ENCODE measurements around the gene CDHR4.

CDHR4 gene

GRCh38 chr3:49792371-49793150, 7.1 kb downstream of the CDHR4 start:
- TF ChIP-seq GATA2 (IDR thresholded peaks at IDR 0.05; ENCODE audit: low read depth, low read length) = no peak
- no peak for TF ChIP-seq GATA3 (IDR thresholded peaks at IDR 0.05; ENCODE audit: low read depth, low read length)

DNA sequence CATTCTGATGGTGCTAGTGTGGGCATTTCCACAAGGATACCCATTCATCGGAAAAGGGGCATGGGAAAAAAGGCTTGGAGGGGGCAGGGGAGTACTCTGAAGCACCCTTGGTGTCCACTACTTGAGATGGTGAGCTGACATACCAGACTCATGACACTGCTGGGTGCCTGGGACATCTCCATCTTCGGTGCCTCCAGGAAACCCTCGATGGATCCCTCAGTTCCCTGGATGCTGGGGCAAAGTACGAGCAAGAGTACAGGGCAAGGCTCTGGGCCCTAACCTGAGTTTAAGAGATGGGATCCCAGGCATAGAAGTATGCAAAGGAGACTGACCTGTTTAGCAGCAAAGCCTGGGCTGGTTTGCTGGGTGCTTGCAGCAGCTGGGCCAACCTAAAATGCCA, 8.1 kb downstream of the CDHR4 start:
- TF ChIP-seq GATA2 (IDR thresholded peaks at IDR 0.05; ENCODE audit: low read depth, low read length) (no peak), GATA3 (IDR thresholded peaks at IDR 0.05; ENCODE audit: low read depth, low read length) (no peak)

- TF ChIP-seq GATA2 (IDR thresholded peaks at IDR 0.05; ENCODE audit: low read depth, low read length) (no peak), GATA3 (IDR thresholded peaks at IDR 0.05; ENCODE audit: low read depth, low read length) (no peak)
Observed at GRCh38 chr3:49790626-49791411, 8.9 kb downstream of the CDHR4 start.

DNA sequence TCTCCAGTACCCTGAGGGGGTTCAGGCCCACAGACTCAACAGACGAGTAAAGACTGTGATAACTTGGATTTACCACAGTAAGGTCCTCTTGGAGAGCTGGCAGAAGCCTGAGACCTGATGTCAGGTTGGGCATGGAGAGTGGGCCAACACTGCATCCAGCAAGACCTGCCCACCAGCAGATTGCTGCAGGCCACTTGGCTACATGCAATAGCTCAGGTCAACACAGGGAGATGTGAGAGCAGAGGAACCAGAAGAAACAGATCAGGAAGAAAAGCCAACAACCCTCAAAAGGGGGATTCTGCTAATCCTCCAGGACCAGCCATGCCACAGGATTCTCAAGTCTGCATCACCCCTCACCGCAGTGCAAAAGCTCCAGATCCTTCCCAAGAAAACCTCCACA, 11.6 kb downstream of the CDHR4 start:
- TF ChIP-seq GATA3 (IDR thresholded peaks at IDR 0.05; ENCODE audit: low read depth, low read length) = no peak
- no peak for TF ChIP-seq GATA2 (IDR thresholded peaks at IDR 0.05; ENCODE audit: low read depth, low read length)

GRCh38 chr3:49787536-49787935, 12.1 kb downstream of the CDHR4 start:
- TF ChIP-seq GATA3 (IDR thresholded peaks at IDR 0.05; ENCODE audit: low read depth, low read length) = no peak
- no peak for TF ChIP-seq GATA2 (IDR thresholded peaks at IDR 0.05; ENCODE audit: low read depth, low read length)

DNA sequence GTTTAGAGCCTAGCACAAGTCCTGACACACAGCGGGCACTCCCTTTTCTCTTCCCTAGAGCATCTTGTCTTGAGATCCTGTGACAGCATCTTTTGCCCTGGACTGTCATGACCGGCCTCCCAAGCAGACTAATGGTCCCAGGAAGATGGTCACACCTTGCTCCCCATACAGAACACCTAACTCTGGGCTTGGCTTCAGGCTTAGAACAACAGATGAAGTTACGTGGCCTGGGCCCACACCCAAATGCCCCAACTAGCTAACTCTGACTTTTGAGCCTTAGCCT, 12.6 kb downstream of the CDHR4 start:
- no peak for TF ChIP-seq GATA2 (IDR thresholded peaks at IDR 0.05; ENCODE audit: low read depth, low read length)
- no peak for TF ChIP-seq GATA3 (IDR thresholded peaks at IDR 0.05; ENCODE audit: low read depth, low read length)

DNA sequence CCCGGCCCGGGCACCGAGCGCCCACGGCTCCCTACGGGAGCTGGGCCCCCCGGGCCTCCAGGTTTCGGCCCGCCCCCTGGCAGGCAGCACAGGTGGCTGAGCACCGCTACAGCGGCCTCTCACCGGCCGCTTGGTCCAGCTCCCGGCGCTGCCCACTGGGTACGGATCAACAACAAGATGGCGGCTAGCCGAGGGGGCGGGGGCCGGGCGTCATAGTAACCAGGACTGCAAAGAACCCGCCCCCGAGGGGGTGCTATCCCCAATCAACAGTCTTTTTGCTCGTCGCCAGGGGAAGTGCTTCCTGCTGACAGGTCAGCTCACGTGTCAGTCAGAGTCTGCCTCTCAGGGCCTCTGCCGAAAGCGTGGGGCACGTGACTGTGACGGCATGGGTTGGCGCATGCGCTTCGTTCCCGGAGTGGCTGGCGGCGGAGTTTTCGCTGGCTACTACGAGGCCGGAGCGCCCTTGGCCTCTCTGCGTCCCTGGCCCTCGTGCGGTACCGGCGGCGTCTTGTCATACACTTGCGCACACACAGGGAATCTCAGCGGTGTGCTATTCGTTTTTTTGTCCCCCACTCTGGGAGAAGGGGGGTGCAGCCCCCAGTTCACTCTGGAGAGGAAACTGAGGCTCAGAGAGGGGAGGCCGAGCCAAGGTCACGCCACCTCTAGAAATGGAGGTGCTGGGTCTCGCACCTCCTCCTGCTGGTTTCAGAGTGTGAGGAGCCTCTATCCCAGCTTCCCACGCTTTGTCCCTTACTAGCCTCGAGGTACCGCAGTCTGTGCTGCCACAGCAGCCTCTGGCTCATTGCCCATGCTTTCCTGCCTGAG, 13.1 kb downstream of the CDHR4 start, which contains the start of gene IP6K1:
Gene IP6K1, minus strand, starts transcription at position 186 of the 825 bp plus-strand sequence. CDS start 38,502 bp downstream, outside the sequence.
- no peak; the same call in 1 of the 2 replicates for TF ChIP-seq GATA2 (IDR thresholded peaks at IDR 0.05; ENCODE audit: low read depth, low read length)
- no peak for TF ChIP-seq GATA3 (IDR thresholded peaks at IDR 0.05; ENCODE audit: low read depth, low read length)

- TF ChIP-seq GATA2 (IDR thresholded peaks at IDR 0.05; ENCODE audit: low read depth, low read length) = no peak
- TF ChIP-seq GATA3 (IDR thresholded peaks at IDR 0.05; ENCODE audit: low read depth, low read length) = no peak
Observed at GRCh38 chr3:49785565-49786356, 13.9 kb downstream of the CDHR4 start.

- TF ChIP-seq GATA3 (IDR thresholded peaks at IDR 0.05; ENCODE audit: low read depth, low read length) (no peak), GATA2 (IDR thresholded peaks at IDR 0.05; ENCODE audit: low read depth, low read length) (no peak)
Observed at GRCh38 chr3:49781415-49782199, 18.1 kb downstream of the CDHR4 start.

DNA sequence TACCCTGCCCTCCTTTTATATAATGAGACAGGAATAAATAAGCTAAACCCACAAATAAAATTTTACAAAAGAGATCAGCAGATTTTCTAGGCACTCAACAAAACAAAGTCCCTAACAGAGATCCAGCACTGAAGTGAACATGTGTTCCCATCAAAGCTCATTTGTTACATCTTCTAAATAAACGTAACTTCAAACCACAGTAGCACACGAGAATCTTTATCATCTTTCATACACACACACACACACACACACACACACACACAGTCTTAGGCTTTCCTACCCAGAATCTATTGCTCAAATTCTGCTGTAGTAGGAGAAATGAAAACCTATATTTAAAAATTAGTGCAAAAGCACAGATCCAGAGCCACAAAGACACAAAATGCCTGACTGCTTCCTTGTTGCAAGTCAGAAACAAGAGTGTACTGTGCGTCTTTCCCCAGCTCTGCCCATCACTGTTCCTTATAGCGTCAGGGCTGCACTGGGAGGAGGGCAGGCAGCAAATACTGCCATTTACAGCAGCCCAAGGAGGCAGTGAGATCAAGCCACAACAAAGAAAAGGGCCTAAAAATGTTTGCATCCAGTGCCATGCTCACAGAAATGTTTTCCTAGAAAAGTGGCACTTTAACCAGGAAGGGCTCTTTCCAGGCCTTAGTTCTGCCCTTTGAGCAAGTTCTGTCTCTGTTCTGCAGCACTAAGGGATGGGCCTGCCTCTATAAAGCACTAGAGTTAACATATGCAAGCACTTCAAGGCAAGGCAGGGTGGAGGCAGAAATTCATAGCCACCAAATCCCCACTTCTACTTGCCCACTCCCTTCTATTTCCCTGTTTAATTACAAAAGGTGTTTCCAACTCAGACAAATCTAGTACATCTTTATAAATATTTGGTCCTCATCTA, 19.3 kb downstream of the CDHR4 start:
- TF ChIP-seq GATA3 (IDR thresholded peaks at IDR 0.05; ENCODE audit: low read depth, low read length) (no peak), GATA2 (IDR thresholded peaks at IDR 0.05; ENCODE audit: low read depth, low read length) (no peak)

- no peak for TF ChIP-seq GATA2 (IDR thresholded peaks at IDR 0.05; ENCODE audit: low read depth, low read length)
- TF ChIP-seq GATA3 (IDR thresholded peaks at IDR 0.05; ENCODE audit: low read depth, low read length) = no peak
Observed at GRCh38 chr3:49779358-49780079, 20.2 kb downstream of the CDHR4 start.

All from SH-SY5Y (cell line).